Measurements from ENCODE around the gene MYBBP1A. TPM values are rescaled to one million over a fixed set of nuclear protein-coding genes. Genes with fewer than 3 reads are reported as not detected.

Gene MYBBP1A
- total RNA-seq, 1 experiment from 2014 or later = 177 TPM

DNA sequence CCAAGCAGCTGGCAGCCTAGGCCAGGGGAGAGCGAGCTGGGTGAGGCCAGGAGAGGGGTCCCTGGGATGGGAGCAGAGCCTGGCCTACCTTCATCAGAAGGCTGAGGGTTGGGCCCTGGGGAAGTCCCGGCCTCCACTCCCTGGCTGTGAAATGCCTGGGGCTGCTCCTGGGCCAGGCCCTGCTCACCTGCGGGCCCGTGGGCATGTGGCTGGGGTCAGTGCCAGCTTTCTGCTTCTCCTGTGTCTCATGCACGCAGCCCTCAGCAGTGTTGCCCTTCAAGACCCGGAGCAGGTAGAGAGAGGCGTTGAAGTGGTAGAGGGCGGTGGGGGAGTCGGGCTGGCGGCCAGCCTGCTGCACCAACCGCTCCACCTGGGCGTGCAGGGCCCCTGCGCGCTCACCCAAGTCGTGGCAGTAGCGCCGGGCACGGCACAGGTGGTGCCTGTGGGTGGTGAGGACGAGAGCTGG lies 12.4 kb downstream of the MYBBP1A start:
- TF ChIP-seq EZH2 (IDR thresholded peaks at IDR 0.05; ENCODE audit: borderline replicate concordance, low read depth, low read length, poor library complexity, severe bottlenecking) = no peak
- TF ChIP-seq, protein P1, sequence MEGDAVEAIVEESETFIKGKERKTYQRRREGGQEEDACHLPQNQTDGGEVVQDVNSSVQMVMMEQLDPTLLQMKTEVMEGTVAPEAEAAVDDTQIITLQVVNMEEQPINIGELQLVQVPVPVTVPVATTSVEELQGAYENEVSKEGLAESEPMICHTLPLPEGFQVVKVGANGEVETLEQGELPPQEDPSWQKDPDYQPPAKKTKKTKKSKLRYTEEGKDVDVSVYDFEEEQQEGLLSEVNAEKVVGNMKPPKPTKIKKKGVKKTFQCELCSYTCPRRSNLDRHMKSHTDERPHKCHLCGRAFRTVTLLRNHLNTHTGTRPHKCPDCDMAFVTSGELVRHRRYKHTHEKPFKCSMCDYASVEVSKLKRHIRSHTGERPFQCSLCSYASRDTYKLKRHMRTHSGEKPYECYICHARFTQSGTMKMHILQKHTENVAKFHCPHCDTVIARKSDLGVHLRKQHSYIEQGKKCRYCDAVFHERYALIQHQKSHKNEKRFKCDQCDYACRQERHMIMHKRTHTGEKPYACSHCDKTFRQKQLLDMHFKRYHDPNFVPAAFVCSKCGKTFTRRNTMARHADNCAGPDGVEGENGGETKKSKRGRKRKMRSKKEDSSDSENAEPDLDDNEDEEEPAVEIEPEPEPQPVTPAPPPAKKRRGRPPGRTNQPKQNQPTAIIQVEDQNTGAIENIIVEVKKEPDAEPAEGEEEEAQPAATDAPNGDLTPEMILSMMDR (conservative IDR thresholded peaks at IDR 0.05; ENCODE audit: low read depth, low read length) = no peak
- POLR2A ChIA-PET (ENCODE audit: low non-redundant PET) = no interaction called here
- CTCF ChIA-PET = no interaction called here
- Histone ChIP-seq H3K27ac (ENCODE audit: low read depth, low read length, poor library complexity, severe bottlenecking) (no peak overlapping the region), H3K27me3 (replicated peaks; ENCODE audit: insufficient read depth, low read depth, low read length, poor library complexity) (no peaks in the 10 kb centered on the region), H3K9me3 (ENCODE audit: low read depth, low read length, poor library complexity, severe bottlenecking) (no peaks in the 10 kb centered on the region), H3K4me1 (ENCODE audit: insufficient read depth, low read length, poor library complexity, severe bottlenecking) (no peaks in the 10 kb centered on the region), H3K36me3 (ENCODE audit: insufficient read depth, low read length, poor library complexity, severe bottlenecking) (peaks cover 74% of the 10 kb centered on the region), H3K4me3 (ENCODE audit: low read depth, low read length, poor library complexity, severe bottlenecking) (no peak overlapping the region)
- DNase-seq (ENCODE audit: low spot score) = no peak
- BruUV-seq (replicated peaks) = no TSS peak
- intact Hi-C loops (cut with micrococcal nuclease; ENCODE audit: unreplicated experiment) = no loop called here

DNA sequence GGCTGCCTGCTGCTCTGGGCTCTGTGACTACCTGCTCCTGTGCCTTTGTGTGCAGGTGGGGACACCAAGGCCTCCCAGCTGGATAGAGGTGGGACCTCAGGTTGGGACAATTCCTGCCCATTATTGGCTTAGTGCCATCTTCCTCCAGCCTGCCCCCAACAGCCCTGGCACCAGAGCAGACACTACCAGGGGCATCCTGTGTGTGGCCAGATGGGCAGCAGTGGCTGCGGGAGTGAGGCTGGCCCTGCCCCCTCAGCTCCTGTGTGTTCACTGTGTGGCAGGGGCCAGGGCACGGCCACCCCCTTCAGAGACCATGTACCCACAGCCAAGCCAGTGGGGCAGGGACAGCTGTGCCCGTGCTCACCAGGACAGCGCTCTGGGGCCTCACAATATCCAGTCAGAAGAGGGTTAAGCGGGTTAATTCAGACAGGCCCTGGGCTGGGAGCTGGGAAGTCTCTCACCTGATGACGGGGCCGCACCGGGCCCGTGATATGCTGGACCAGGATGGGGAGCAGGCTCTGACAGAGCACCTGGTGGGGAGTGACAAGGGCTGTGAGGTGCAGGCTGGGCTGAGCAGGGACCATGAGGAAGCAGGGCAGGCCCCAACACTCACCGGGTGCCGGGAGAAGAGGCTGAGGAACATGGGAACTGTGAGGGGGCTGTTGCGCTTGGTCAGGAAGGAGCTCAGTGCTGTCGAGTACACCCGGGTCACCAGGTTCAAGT lies 13.0 kb downstream of the MYBBP1A start:
- Histone ChIP-seq H3K36me3 (ENCODE audit: insufficient read depth, low read length, poor library complexity, severe bottlenecking) (peaks cover 70% of the 10 kb centered on the region), H3K9me3 (ENCODE audit: low read depth, low read length, poor library complexity, severe bottlenecking) (no peaks in the 10 kb centered on the region), H3K4me3 (ENCODE audit: low read depth, low read length, poor library complexity, severe bottlenecking) (no peak overlapping the region), H3K4me1 (ENCODE audit: insufficient read depth, low read length, poor library complexity, severe bottlenecking) (no peaks in the 10 kb centered on the region), H3K27me3 (replicated peaks; ENCODE audit: insufficient read depth, low read depth, low read length, poor library complexity) (no peaks in the 10 kb centered on the region), H3K27ac (ENCODE audit: low read depth, low read length, poor library complexity, severe bottlenecking) (no peak overlapping the region)
- no peak for TF ChIP-seq EZH2 (IDR thresholded peaks at IDR 0.05; ENCODE audit: borderline replicate concordance, low read depth, low read length, poor library complexity, severe bottlenecking)
- TF ChIP-seq, protein P1 (conservative IDR thresholded peaks at IDR 0.05; ENCODE audit: low read depth, low read length) = no peak
- DNase-seq (ENCODE audit: low spot score) = no peak
- ChIA-PET CTCF (no interaction called here), POLR2A (ENCODE audit: low non-redundant PET) (no interaction called here)
- no TSS peak for BruUV-seq (replicated peaks)
- intact Hi-C loops (cut with micrococcal nuclease; ENCODE audit: unreplicated experiment) = no loop called here

DNA sequence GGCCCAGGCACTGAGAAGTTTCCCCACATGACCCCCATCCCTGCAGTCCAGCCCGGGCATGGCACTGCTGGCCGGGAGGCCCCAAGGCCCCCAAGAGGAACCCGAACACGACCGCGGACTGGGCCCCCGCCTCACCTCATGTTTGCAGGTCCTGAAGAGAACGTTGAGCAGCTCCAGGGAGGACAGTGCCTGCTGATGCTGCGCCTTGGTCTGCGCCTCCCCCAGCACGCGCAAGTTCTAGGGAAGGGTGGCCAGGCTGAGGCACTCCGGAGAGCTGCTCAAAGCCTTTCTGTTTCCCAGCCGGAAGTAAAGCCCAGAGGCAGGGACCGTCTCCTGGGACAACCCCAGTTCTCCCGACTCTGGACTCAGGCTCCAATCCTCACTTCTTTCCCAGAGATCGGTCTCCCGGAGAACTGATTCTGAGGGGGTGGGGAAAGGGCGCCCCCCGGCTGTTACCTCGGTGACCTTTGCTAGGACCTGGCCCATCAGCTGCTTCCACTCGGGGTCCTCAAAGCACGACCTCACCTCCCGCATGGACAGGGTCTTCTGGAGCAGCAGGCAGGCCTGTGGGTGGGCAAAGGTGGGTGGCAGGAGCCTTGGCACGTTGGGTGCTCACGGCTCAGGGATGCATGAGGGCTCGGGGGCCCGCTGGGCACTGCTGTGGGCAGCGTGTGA lies 13.7 kb downstream of the MYBBP1A start:
- peaks cover 5% of the 10 kb centered on the region for H3K4me1 ChIP-seq (ENCODE audit: insufficient read depth, low read length, poor library complexity, severe bottlenecking)
- H3K27me3 ChIP-seq (replicated peaks; ENCODE audit: insufficient read depth, low read depth, low read length, poor library complexity) = no peaks in the 10 kb centered on the region
- ChIA-PET CTCF (no interaction called here), POLR2A (ENCODE audit: low non-redundant PET) (no interaction called here)
- peaks cover 69% of the 10 kb centered on the region for H3K36me3 ChIP-seq (ENCODE audit: insufficient read depth, low read length, poor library complexity, severe bottlenecking)
- no peaks in the 10 kb centered on the region for H3K9me3 ChIP-seq (ENCODE audit: low read depth, low read length, poor library complexity, severe bottlenecking)
- H3K27ac ChIP-seq (ENCODE audit: low read depth, low read length, poor library complexity, severe bottlenecking) = no peak overlapping the region
- BruUV-seq (replicated peaks) = no TSS peak
- DNase-seq (ENCODE audit: low spot score) = no peak
- no peak for TF ChIP-seq EZH2 (IDR thresholded peaks at IDR 0.05; ENCODE audit: borderline replicate concordance, low read depth, low read length, poor library complexity, severe bottlenecking)
- TF ChIP-seq, protein P1 (conservative IDR thresholded peaks at IDR 0.05; ENCODE audit: low read depth, low read length) = no peak
- intact Hi-C loops (cut with micrococcal nuclease; ENCODE audit: unreplicated experiment) = no loop called here
- no peak overlapping the region for H3K4me3 ChIP-seq (ENCODE audit: low read depth, low read length, poor library complexity, severe bottlenecking)

Measured in A673 (cell line).